GM12878 (cell line): ENCODE data around the gene RCAN2. TPM values are rescaled to one million over a fixed set of nuclear protein-coding genes. Genes with fewer than 3 reads are reported as not detected.
A peak's percentile ranks its signal among the peaks of the same experiment; 100 is the strongest.

Experiments
- ATAC-seq: fragments of 200-7000 bp; cut with Tn5 transposase; 3 replicates; pipeline ENCODE4 v1.9.1; 2020; ENCODE audit warnings: mild to moderate bottlenecking, moderate library complexity
- BruUV-seq: library from RNA; stranded (reverse); fragments of 400-500 nt; replicated peaks from 2 replicates; lab custom pipeline; 2021; lab: Mats Ljungman, UMichigan
- CTCF ChIA-PET: fragments of 300-600 bp; sonication (Branson Sonifier 250); formaldehyde crosslinking; extraction: SDS; loops from one replicate; lab custom pipeline; 2021; ENCODE audit warnings: inconsistent platforms; lab: Yijun Ruan, JAX
- POLR2A ChIA-PET: fragments of 350-600 bp; formaldehyde crosslinking; extraction: SDS; loops from one replicate; lab custom pipeline; 2021; ENCODE audit warnings: inconsistent platforms; lab: Charles Lee
- RAD21 ChIA-PET: fragments of 300-600 bp; sonication (Branson Sonifier 250); formaldehyde crosslinking; loops from one replicate; lab custom pipeline; 2023; ENCODE audit warnings: antibody characterized with exemption; ENCODE audit not compliant: unreplicated experiment; lab: Charles Lee
- SMC1A ChIA-PET: fragments of 300-600 bp; sonication (Branson Sonifier 250); formaldehyde crosslinking; loops from one replicate; lab custom pipeline; 2023; ENCODE audit not compliant: unreplicated experiment, uncharacterized antibody; lab: Charles Lee
- DNase-seq: peaks from one replicate; pipeline ENCODE4 v3.0.0-alpha.2; 2011; ENCODE audit warnings: low read depth, low spot score
- FAIRE-seq: peaks from 3 replicates; lab custom pipeline; 2011; peaks lifted over from hg19 to GRCh38; lab: Jason Lieb, UNC
- H2AFZ ChIP-seq: 2 replicates; pipeline ENCODE4 v1.6.0; 2011; ENCODE audit warnings: low read depth, low read length, control low read depth; ENCODE audit not compliant: control insufficient read depth
- H3K27ac ChIP-seq: 2 replicates; pipeline ENCODE4 v1.5.1; 2011; ENCODE audit warnings: control low read depth; ENCODE audit not compliant: control insufficient read depth, insufficient read depth
- H3K27me3 ChIP-seq, 2 experiments: replicated peaks in 1 of 2; 2 replicates each; pipeline versions ENCODE4 v1.6.0 to v1.6.1; 2011; ENCODE audit warnings: low read length in 1 of 2; ENCODE audit not compliant: control insufficient read depth in 2 of 2, insufficient read depth in 2 of 2
- H3K36me3 ChIP-seq, 2 experiments: 2 replicates each; pipeline ENCODE4 v1.5.1; 2011; ENCODE audit warnings: low read length in 1 of 2; ENCODE audit not compliant: control insufficient read depth in 2 of 2, insufficient read depth in 2 of 2
- H3K4me1 ChIP-seq: 2 replicates; pipeline ENCODE4 v1.6.1; 2011; ENCODE audit warnings: mild to moderate bottlenecking, low read length, moderate library complexity, mixed read lengths; ENCODE audit not compliant: control insufficient read depth, insufficient read depth
- H3K4me2 ChIP-seq: 2 replicates; pipeline ENCODE4 v1.6.0; 2011; ENCODE audit warnings: control low read depth; ENCODE audit not compliant: control insufficient read depth, insufficient read depth
- H3K4me3 ChIP-seq: fragments of 200-600 bp; sonication (generic); 2 replicates; pipeline ENCODE4 v1.5.1; 2016
- H3K79me2 ChIP-seq: 2 replicates; pipeline ENCODE4 v1.6.0; 2011; ENCODE audit warnings: low read length; ENCODE audit not compliant: control insufficient read depth, insufficient read depth
- H3K9ac ChIP-seq: 2 replicates; pipeline ENCODE4 v1.8.0; 2011; ENCODE audit warnings: low read length, control low read depth, mixed read lengths; ENCODE audit not compliant: control insufficient read depth, insufficient read depth
- H3K9me3 ChIP-seq: replicated peaks from 3 replicates; pipeline ENCODE4 v1.5.1; 2011; ENCODE audit warnings: mild to moderate bottlenecking, low read length; ENCODE audit not compliant: control insufficient read depth, insufficient read depth
- H4K20me1 ChIP-seq: 2 replicates; pipeline ENCODE4 v1.6.0; 2011; ENCODE audit not compliant: control insufficient read depth, insufficient read depth
- ATF7 ChIP-seq: fragments of 450-650 bp; IDR thresholded peaks from 2 replicates; pipeline ENCODE4 v1.6.1; 2016; ENCODE audit warnings: low read depth, mild to moderate bottlenecking
- CBX3 ChIP-seq: fragments of 200-600 bp; sonication (generic); IDR thresholded peaks from 2 replicates; pipeline ENCODE4 v1.6.1; 2016; ENCODE audit warnings: low read depth, borderline replicate concordance
- CHD1 ChIP-seq: IDR thresholded peaks from 2 replicates; pipeline ENCODE4 v1.6.1; 2012; ENCODE audit warnings: low read depth, low read length, improper control_type of control experiment
- CREM ChIP-seq: IDR thresholded peaks from 2 replicates; pipeline ENCODE4 v1.6.1; 2014; ENCODE audit warnings: antibody characterized with exemption, low read depth
- HDGF ChIP-seq: fragments of 450-650 bp; IDR thresholded peaks from 2 replicates; pipeline ENCODE4 v1.6.1; 2016; ENCODE audit warnings: antibody characterized with exemption
- IRF3 ChIP-seq: fragments of 450-650 bp; IDR thresholded peaks from 2 replicates; pipeline ENCODE4 v1.6.1; 2014; ENCODE audit warnings: mild to moderate bottlenecking
- IRF4 ChIP-seq: IDR thresholded peaks from 2 replicates; pipeline ENCODE4 v1.6.1; 2011; ENCODE audit warnings: low read depth, low read length
- IRF5 ChIP-seq: fragments of 450-650 bp; IDR thresholded peaks from 2 replicates; pipeline ENCODE4 v1.6.1; 2017; ENCODE audit warnings: borderline replicate concordance
- NBN ChIP-seq: fragments of 450-650 bp; IDR thresholded peaks from 2 replicates; pipeline ENCODE4 v1.6.1; 2016
- NFXL1 ChIP-seq: fragments of 450-650 bp; IDR thresholded peaks from 2 replicates; pipeline ENCODE4 v1.6.1; 2017; ENCODE audit warnings: antibody characterized with exemption, mild to moderate bottlenecking, borderline replicate concordance
- PBX3 ChIP-seq: IDR thresholded peaks from 2 replicates; pipeline ENCODE4 v1.6.1; 2011; ENCODE audit warnings: mild to moderate bottlenecking, low read depth, low read length, moderate library complexity; ENCODE audit not compliant: insufficient replicate concordance
- TCF3 ChIP-seq: IDR thresholded peaks from 2 replicates; pipeline ENCODE4 v1.6.1; 2012; ENCODE audit warnings: low read depth, mild to moderate bottlenecking, low read length, borderline replicate concordance; ENCODE audit not compliant: insufficient read depth
- ZBED1 ChIP-seq: IDR thresholded peaks from 2 replicates; pipeline ENCODE4 v1.6.1; 2016; ENCODE audit warnings: borderline replicate concordance
- ZNF217 ChIP-seq: fragments of 450-650 bp; IDR thresholded peaks from 2 replicates; pipeline ENCODE4 v1.6.1; 2017; ENCODE audit warnings: antibody characterized with exemption, mild to moderate bottlenecking
- WGBS: methylation state at CpG from one replicate; pipeline ENCODE4 v1.1.6; 2016; ENCODE audit warnings: low lambda C conversion rate; ENCODE audit not compliant: insufficient replicate concordance, insufficient coverage; ENCODE audit errors: missing lambda C conversion rate; 5-methylcytosine and 5-hydroxymethylcytosine counted together
- in situ Hi-C: fragments of 300-500 bp; cut with MboI; formaldehyde crosslinking; loops from 9 replicates; pipeline ENCODE4 v1.14.3; 2018; ENCODE audit warnings: mixed read lengths
- intact Hi-C: fragments of 100-400 bp; cut with micrococcal nuclease; formaldehyde crosslinking; loops from one replicate; pipeline ENCODE4 v1.14.2; 2022; ENCODE audit not compliant: unreplicated experiment
- polyA plus RNA-seq, 11 experiments: library from polyadenylated mRNA; depleted of rRNA in 4 of 11; unstranded in 6 of 11; stranded (reverse) in 5 of 11; fragments of >200 nt; fragmentation: Nextera tagmentation in 4 of 11; fragmentation: Illumina TruSeq in 1 of 11; extraction: Ambion mirVana in 4 of 11; extraction: Trizol in 1 of 11; gene quantifications; 1 replicate in 1 of 11; 2 replicates in 10 of 11; pipeline versions ENCODE4 v1.2.1 to v1.2.3, GENCODE V29; 2011 to 2016; ENCODE audit warnings: inconsistent platforms in 2 of 11, missing spikeins in 2 of 11, low read depth in 1 of 11
- total RNA-seq, 4 experiments: library from RNA; depleted of rRNA in 3 of 4; stranded (reverse); fragments of >200 nt in 3 of 4; fragmentation: Illumina TruSeq in 1 of 4; extraction: Trizol in 1 of 4; gene quantifications; 2 replicates each; pipeline versions ENCODE4 v1.2.1 to v1.2.3, GENCODE V29; 2013 to 2021
- TF ChIP-seq, protein P1 (sequence below): fragments of 150-350 bp; IDR thresholded peaks from 2 replicates; pipeline ENCODE4 v1.6.1; 2014; ENCODE audit warnings: mild to moderate bottlenecking, low read depth, low read length
- TF ChIP-seq, protein P2 (sequence below): fragments of 150-350 bp; IDR thresholded peaks from 2 replicates; pipeline ENCODE4 v1.6.1; 2016; ENCODE audit warnings: low read depth, low read length

Gene RCAN2
- total and polyA plus RNA-seq, 10 of the 15 experiments (the other 5 are each of a cell fraction or from before 2014, with no cell fraction given), result 0.06 TPM; not detected in 9

DNA sequence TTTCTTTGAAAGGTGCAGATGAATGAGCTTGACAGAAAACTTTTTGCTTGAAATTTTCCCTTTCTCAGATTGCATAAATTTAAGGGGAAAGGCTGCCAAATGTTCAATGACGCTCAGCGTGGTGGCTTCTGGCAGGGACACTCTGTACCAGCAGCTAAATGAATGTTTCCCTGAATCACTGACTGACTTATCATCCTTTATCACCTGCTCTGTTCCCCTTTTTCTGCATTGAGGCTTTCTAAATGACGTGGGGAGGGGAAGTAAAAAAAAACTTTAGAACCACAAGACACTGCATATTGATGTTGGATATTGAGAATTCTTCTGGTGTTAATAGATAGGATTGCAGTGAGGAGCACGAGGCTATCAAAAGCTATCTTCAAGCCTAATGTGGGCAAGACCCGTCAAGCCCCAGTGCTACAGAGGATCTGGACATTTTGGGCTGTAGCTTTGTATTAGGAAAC lies 273.5 kb downstream of the RCAN2 start (continued):
- 0 out of 2 replicates have a peak, but pooled peaks have one; percentile 29 for TF ChIP-seq NBN
- TF ChIP-seq IRF4, result peak; percentile 78; the same call in 1 of the 2 replicates
- no peak for TF ChIP-seq NFXL1
- 0 out of 2 replicates have a peak, but pooled peaks have one; percentile 55 for TF ChIP-seq ZNF217
- TF ChIP-seq ZBED1, result 0 out of 2 replicates have a peak, but pooled peaks have one; percentile 38
- TF ChIP-seq ATF7, result peak; percentile 63; the same call in 1 of the 2 replicates
- no peak for TF ChIP-seq CHD1
- TF ChIP-seq CREM, result peak; percentile 76

DNA sequence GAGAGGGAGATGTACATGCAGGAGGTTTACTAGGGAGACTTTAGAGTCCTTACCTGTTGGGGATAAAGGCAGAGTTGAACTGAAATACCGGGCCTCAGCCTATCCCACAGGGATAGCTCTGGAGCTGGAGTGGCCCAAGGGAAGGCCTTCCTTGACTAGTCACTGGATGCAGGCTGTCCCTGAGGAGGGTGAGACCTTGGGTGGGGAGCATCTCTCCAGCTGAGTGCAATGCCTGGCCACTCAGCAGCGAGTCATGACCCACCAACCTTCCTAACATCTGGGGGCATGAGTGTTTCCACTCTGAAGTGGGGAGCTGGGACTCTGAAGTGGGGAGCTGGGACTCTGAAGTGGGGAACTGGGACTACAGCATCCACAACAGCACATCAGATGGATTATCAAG lies 274.4 kb downstream of the RCAN2 start:
- SMC1A ChIA-PET, result interaction anchor here (0.8 to 1.3 kb wide), 7 partner anchors 8 to 261 kb away, joined by 3 to 5 read pairs (median 3); no protein-coding TSS in a partner anchor
- intact Hi-C loops (no loop called here), in situ Hi-C loops (no loop called here)
- Histone ChIP-seq H4K20me1 (no peaks in the 10 kb centered on the region), H3K4me1 (peaks cover 29% of the 10 kb centered on the region), H3K27me3 (no peaks in the 10 kb centered on the region), H3K4me3 (no peak overlapping the region), H3K36me3 (no peaks in the 10 kb centered on the region), H2AFZ (no peak overlapping the region), H3K27ac (no peak overlapping the region), H3K79me2 (no peaks in the 10 kb centered on the region), H3K9ac (no peak overlapping the region), H3K4me2 (no peak overlapping the region), H3K9me3 (no peaks in the 10 kb centered on the region; the same call in 2 of the 3 replicates)
- BruUV-seq, result no TSS peak
- FAIRE-seq (no peak), DNase-seq (no peak), ATAC-seq (no peak)
- POLR2A ChIA-PET, result no interaction called here
- WGBS, result 94% methylated on average over 2 of the region's 2 CpGs
- CTCF ChIA-PET, result interaction anchor here (0.7 to 7.4 kb wide), 5 partner anchors 10 to 126 kb away, joined by 3 to 64 read pairs (median 3); no protein-coding TSS in a partner anchor
- RAD21 ChIA-PET, result interaction anchor here (0.8 to 1.6 kb wide), 3 partner anchors 15 to 193 kb away, joined by 3 to 6 read pairs (median 3); no protein-coding TSS in a partner anchor
- TF ChIP-seq TCF3 (no peak), HDGF (no peak), IRF3 (no peak), PBX3 (no peak), CBX3 (no peak), IRF5 (no peak)
- TF ChIP-seq, protein P1, sequence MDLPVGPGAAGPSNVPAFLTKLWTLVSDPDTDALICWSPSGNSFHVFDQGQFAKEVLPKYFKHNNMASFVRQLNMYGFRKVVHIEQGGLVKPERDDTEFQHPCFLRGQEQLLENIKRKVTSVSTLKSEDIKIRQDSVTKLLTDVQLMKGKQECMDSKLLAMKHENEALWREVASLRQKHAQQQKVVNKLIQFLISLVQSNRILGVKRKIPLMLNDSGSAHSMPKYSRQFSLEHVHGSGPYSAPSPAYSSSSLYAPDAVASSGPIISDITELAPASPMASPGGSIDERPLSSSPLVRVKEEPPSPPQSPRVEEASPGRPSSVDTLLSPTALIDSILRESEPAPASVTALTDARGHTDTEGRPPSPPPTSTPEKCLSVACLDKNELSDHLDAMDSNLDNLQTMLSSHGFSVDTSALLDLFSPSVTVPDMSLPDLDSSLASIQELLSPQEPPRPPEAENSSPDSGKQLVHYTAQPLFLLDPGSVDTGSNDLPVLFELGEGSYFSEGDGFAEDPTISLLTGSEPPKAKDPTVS, result no peak
- TF ChIP-seq, protein P2, sequence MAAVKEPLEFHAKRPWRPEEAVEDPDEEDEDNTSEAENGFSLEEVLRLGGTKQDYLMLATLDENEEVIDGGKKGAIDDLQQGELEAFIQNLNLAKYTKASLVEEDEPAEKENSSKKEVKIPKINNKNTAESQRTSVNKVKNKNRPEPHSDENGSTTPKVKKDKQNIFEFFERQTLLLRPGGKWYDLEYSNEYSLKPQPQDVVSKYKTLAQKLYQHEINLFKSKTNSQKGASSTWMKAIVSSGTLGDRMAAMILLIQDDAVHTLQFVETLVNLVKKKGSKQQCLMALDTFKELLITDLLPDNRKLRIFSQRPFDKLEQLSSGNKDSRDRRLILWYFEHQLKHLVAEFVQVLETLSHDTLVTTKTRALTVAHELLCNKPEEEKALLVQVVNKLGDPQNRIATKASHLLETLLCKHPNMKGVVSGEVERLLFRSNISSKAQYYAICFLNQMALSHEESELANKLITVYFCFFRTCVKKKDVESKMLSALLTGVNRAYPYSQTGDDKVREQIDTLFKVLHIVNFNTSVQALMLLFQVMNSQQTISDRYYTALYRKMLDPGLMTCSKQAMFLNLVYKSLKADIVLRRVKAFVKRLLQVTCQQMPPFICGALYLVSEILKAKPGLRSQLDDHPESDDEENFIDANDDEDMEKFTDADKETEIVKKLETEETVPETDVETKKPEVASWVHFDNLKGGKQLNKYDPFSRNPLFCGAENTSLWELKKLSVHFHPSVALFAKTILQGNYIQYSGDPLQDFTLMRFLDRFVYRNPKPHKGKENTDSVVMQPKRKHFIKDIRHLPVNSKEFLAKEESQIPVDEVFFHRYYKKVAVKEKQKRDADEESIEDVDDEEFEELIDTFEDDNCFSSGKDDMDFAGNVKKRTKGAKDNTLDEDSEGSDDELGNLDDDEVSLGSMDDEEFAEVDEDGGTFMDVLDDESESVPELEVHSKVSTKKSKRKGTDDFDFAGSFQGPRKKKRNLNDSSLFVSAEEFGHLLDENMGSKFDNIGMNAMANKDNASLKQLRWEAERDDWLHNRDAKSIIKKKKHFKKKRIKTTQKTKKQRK, result no peak
